ENCODE data around the gene STARD13.

- TF ChIP-seq POLR2A (IDR thresholded peaks at IDR 0.05) (no peak), CTCF (IDR thresholded peaks at IDR 0.05) (peak in 1 of 6 experiments; percentile 13)
These were observed 57.5 kb downstream of the STARD13 start for GRCh38 chr13:33227927-33228647.
